GM12872 (cell line): ENCODE data around the gene RGS7.

Source experiments
- TF ChIP-seq, protein P1 (sequence below): IDR thresholded peaks from 3 replicates; pipeline ENCODE4 v1.5.1; 2011; ENCODE audit warnings: low read depth, mild to moderate bottlenecking, low read length, moderate library complexity; ENCODE audit not compliant: insufficient read depth

The RGS7 gene

DNA sequence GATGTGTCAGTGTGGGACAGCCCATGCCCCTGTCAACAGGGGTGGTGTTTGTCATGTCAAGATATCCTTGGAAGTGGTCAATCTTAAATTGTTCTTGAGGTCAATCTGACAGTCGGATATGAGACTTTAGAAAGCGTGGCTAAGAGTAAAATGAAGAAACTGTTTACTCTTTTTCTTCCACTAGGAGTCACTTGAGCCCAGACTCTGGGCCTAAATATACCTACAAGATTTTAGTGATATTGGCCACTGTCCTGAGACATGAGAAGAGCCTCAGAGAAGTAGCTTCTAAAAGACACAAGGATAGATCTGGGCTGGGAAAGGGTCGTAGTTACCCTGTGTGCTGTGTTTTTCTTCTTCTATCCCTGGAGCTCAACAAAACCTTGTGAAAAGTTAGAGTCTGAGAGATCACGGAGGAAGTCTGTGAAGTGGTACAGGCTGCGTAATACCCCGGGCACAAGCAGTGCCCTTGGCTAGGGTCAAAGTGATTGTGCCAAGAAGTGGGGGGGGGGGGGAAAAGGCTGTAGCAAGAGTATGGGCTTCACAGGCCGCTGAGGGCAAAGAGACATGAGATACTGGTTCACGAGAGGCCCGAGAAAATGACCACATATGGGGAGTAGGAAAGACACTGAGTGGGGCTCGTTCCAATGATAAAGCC lies 389.8 kb downstream of the RGS7 start:
- TF ChIP-seq, protein P1, sequence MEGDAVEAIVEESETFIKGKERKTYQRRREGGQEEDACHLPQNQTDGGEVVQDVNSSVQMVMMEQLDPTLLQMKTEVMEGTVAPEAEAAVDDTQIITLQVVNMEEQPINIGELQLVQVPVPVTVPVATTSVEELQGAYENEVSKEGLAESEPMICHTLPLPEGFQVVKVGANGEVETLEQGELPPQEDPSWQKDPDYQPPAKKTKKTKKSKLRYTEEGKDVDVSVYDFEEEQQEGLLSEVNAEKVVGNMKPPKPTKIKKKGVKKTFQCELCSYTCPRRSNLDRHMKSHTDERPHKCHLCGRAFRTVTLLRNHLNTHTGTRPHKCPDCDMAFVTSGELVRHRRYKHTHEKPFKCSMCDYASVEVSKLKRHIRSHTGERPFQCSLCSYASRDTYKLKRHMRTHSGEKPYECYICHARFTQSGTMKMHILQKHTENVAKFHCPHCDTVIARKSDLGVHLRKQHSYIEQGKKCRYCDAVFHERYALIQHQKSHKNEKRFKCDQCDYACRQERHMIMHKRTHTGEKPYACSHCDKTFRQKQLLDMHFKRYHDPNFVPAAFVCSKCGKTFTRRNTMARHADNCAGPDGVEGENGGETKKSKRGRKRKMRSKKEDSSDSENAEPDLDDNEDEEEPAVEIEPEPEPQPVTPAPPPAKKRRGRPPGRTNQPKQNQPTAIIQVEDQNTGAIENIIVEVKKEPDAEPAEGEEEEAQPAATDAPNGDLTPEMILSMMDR, result no peak

DNA sequence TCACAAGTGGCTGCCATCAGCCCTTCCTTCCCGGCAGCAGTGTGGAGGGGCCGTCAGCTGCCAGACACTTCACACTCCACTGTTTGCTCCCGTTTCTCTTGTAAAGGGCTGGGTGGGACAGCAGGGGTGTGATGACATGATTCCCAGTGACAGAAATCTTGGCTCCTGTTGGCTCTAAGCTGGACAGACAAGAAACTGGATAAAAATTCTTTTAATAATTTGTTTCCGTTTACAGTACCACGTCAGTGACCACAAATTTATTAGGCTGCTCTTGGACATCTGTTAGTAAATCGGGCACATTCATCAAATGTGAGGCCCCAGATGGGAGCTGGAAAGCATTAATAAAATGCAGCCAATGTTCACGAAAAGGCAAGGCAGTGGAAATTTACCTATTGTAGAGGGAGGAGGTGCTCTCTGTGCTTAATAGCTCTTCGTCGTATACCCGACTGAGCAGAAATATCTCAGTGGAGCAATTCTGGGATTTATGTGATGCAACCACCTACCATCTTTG lies 391.4 kb downstream of the RGS7 start:
- TF ChIP-seq, protein P1, result no peak

DNA sequence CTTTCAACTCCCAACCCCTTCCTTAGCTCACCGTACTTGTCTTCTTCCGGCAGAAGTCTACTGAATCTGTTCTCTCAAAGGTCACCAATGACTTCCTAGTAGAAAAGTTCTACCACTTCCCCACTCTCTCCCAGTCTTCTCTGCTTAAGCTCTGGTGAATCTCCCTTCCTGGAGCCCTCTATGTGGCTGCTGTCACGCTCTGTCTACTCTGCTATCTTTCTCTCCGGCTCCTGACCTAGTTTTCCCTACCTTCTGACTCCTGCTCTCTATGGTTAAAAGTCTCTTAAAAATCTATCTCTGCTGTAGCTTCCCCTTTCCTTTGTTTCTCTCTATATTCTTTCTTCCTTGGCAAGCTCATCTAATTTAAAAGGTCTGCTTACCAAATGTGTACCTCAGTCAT lies 394.9 kb downstream of the RGS7 start:
- TF ChIP-seq, protein P1, result no peak

DNA sequence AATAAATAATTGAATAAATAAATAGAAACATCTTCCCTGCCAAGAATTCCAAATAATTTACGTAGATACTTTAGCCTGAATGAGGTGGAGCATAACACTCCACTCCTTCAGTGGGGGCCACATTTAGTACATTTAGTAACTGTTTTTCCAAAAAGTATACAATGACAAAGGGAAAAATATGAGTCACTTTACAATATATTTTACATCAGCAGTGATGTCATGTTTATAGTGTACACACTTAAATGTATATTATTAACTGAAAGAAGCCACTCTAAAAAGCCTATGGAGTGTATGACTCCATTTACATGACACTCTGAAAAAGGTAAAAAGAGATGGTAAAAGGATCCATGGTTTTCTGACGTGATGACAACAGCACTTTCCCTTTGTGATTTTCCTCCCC lies 400.6 kb downstream of the RGS7 start:
- TF ChIP-seq, protein P1, result no peak

DNA sequence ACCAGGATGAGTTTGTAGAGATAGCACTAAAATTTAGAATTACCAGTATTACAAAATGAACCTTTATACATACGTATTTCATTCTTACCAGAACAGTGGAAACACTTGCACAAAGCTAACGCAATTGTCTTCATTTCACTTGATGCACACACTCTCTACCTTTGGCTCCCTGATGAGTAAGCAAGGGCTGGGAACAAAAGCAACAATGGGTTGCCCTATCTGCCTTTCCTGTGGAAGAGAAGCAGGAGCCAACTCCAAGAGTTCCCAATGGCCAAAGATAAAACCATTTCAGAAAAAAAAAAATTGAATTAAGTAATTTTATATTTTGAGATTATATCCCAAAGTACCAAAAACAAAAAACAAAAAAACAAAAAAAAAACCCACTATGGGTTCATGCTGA lies 401.0 kb downstream of the RGS7 start:
- TF ChIP-seq, protein P1, result no peak

DNA sequence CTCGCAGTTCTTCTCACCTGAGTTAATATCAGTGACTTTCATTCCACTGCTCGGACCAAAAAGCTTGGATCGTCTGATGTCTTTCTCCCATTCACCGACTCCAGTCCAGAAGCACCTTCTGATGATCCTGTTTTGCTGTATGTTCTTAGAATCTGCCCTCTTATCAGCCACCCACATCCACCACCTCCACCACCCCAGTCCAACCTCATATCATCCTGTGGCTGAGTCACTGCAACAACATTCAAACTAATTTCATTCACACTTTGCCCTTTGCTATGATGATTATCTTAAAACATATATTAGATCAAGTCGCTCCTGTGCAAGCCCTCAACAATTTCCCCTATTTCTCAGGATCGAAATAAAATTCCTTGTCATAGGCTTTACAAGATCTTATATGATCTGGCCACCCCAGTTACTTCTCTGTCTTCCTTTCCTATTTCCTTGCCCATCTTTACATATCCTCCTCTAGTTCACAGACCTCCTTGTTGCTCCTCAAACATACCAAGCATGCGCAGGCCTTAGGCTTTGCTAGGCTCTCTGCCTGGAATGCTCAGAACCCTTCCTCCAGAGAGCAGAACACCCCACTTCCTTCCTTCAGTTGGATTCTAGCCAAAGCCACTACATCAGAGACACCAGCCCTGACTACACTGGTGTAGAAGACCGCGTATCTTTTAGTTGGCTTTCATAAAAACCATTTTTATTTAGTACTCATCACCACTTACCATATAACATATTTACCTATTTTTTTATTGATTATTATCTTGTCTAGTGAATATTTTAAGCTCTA lies 409.4 kb downstream of the RGS7 start:
- TF ChIP-seq, protein P1, result no peak

DNA sequence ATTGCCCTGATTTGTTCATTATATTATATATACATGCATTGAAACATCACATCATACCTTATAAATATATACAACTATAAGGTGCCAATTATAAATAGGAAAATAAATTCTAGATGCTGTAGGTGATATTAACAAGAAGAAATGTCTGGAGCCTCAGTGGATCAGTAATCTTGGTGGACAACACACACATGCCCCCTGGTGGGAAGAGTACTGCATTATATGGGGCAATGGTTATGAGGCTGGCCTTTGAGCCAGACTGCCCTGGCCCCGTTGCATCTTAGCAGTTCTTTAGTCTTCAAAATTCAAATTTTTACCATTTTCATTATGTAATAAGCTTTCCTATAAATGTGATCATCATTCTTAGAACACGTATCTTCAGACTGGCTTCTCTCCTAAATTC lies 410.1 kb downstream of the RGS7 start:
- TF ChIP-seq, protein P1, result peak; percentile 35
